HFF-Myc (cell line): ENCODE results near the gene CORO2B.

Experiments
- DNase-seq: peaks from one replicate; pipeline ENCODE4 v3.0.0-alpha.2; 2011; ENCODE audit warnings: low read depth; ENCODE audit errors: extremely low read depth
- H3K4me3 ChIP-seq: replicated peaks from 2 replicates; pipeline ENCODE4 v1.5.1; 2011; ENCODE audit warnings: low read depth, mild to moderate bottlenecking, control low read depth, low read length
- TF ChIP-seq, protein P1 (sequence below): IDR thresholded peaks from 2 replicates; pipeline ENCODE4 v1.5.1; 2012; ENCODE audit warnings: mild to moderate bottlenecking, low read depth, low read length, control low read depth; ENCODE audit errors: missing control alignments

The CORO2B gene

DNA sequence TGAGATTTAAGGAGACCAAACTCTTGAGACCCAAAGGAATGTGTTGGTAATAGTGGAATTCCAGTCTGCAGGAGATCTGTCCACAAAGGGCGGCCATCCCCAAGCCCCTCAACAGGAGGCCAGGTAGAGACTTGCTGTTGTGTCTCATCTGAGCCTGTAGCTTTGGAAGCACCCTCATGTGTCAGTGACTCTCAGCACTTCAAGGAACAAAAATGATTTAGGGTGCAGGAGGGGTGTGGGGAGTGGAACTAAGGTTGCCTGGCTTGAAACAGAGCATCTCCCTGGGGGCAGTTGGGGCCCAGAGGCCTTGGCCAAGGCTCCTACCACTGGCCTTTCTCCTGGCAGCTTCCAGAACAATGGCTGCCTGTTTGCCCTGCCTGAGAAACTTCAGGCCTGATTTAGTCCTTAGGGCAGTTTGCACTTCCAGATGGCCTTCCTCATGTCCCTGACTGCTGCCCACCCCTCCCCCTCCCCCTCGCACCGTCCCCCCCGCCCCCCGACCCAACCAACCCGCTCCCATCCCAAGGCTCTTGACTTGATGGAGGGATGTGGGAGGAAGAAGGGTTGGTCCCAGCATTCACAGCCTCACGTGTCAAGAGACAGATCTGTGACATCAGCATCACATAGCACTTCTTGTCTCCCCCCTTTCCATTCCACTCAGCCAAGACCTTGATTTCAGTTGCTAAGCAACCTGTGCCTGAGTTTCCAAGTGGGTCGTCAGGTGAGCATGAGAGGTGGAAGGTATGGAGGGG lies 77.1 kb downstream of the CORO2B start:
- no peak for DNase-seq
- TF ChIP-seq, protein P1, sequence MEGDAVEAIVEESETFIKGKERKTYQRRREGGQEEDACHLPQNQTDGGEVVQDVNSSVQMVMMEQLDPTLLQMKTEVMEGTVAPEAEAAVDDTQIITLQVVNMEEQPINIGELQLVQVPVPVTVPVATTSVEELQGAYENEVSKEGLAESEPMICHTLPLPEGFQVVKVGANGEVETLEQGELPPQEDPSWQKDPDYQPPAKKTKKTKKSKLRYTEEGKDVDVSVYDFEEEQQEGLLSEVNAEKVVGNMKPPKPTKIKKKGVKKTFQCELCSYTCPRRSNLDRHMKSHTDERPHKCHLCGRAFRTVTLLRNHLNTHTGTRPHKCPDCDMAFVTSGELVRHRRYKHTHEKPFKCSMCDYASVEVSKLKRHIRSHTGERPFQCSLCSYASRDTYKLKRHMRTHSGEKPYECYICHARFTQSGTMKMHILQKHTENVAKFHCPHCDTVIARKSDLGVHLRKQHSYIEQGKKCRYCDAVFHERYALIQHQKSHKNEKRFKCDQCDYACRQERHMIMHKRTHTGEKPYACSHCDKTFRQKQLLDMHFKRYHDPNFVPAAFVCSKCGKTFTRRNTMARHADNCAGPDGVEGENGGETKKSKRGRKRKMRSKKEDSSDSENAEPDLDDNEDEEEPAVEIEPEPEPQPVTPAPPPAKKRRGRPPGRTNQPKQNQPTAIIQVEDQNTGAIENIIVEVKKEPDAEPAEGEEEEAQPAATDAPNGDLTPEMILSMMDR: no peak
- H3K4me3 ChIP-seq: no peak overlapping the region

DNA sequence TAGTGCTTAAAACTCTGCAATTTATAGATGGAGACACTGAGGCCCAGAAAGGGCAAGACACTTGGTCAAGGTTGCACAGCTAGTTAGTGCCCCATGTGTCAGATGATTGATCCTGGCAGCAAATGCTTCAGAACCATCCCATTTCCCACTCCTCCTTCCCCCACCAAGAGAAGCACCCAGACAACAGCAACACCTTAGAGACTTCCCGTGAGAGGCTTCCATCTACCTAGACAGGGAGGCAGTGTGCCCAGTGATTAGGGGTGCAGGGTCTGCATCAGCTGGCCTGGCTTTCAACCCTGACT lies 77.6 kb downstream of the CORO2B start:
- DNase-seq: no peak
- no peak overlapping the region for H3K4me3 ChIP-seq
- TF ChIP-seq, protein P1: no peak

DNA sequence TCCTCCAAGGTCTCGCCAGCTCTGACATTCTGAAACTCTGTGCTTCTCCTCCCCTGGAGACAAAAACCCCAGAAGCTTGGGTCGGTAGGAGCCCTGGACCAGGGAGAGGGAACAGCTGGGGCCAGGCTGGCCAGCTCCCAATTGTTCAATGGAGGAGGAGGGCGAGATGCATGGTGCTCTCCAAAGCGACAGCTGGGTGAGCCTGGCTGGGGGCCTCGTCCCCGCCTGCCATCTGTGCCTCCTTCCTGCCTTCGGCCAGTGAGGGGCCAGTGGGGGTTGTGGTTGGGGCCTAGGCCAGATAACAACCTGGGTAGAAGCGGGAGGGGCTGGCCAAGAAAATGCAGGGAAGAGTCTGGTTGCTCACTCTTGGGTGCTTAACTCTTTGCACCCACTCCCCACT lies 79.4 kb downstream of the CORO2B start:
- TF ChIP-seq, protein P1: no peak
- no peak overlapping the region for H3K4me3 ChIP-seq
- no peak for DNase-seq

DNA sequence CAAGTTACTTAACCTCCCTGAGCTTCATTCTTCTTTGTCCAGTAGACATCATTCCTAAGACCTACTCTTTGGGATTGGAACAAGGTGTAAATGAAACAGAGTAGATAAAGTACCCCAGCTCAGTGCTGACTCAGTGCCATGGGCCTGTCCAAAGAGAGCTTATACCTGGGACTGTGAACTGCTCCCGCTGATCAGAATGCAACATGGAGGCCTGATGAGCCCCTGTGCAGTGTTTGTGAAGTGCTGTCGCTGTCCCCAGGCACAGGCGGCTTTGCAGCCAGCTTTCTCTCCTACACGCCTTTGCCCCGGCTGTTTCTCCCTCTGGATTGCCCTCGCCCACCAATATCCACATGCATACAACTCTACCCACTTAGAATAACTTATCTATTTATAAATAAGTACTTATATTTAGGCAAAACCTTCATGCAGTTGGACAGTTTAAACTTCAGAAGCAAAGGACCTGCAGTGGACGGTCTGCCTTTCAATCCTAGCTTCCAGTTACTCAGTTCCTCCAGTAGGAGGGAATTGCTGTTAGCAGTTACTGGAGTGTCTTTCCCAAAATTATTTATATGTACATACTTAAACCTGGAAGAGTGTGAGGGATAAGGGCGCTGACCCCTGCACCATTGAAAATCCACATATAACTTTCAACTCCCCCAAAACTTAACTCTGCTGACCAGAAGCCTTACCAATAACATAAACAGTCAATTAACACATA lies 80.0 kb downstream of the CORO2B start:
- H3K4me3 ChIP-seq: no peak overlapping the region
- TF ChIP-seq, protein P1: peak; percentile 8

DNA sequence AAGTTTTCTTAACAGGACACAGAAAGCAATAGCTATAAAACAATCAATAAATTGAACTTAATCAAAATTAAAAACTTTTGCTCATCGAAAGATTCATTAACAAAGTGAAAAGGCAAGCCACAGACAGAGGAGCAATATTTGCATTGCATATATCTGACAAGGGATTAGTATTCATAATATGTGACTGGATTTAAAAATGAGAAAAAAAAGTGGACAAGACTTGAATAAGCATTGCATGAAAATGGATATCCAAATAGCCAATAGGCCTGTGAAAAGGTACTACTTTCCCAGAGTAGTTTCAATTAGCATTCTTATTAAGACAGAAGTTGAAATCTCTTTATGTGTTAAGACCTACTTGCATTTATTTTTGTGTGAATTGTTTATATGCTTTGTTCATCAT lies 84.7 kb downstream of the CORO2B start:
- no peak overlapping the region for H3K4me3 ChIP-seq
- DNase-seq: no peak
- TF ChIP-seq, protein P1: no peak

More for the DNA sequence above, 80.0 kb downstream of the CORO2B start:
- no peak for DNase-seq

DNA sequence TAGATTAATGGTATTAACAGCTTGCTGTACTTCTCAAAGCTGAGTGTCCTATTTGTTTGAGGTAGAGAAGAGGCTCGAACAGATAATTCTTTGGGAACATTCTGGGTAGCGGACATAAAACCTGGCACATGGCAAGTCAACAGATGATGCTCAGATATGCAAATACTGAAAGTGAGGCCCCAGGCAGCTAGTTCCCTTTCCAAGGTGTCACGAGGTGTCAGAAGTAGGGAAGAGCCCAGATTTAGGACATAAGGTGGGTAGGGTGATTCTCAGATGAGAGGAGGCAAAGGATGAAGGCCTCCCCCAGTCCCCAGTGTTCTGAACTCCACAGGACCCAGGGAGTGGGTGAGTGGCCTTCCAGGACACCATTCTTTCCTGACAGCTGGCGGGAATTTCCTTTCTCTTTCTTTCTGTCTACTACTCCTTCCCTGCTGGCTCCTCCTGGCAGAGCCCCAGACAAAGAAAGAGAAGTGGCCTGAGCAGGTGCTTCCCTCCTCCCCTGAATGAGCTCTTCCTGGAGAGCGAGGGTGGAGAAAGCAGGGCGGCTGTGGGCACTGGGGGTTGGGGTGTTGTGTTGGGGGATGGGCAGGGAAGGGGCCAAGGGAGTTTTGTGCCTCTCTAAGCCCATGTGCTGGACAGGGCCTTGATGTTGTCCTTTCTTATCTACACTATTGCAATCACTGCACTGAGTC lies 87.5 kb downstream of the CORO2B start:
- TF ChIP-seq, protein P1: no peak
- DNase-seq: no peak
- H3K4me3 ChIP-seq: no peak overlapping the region
